DMS53 (cell line): ENCODE data around the gene HTR3E.
A peak's percentile ranks its signal among the peaks of the same experiment; 100 is the strongest.
"Not testable (repeated sequence)": the region's sequence is repeated elsewhere in the genome, so short reads cannot be mapped to it uniquely, and the experiment has no call there.

Source experiments
- DNase-seq: peaks from one replicate; lab custom pipeline; 2025; lab: John Stamatoyannopoulos, UW

Gene HTR3E

GRCh38 chr3:184096811-184097383 lies at the start of gene HTR3E:
Gene HTR3E (plus strand): TSS chr3:184097064. CDS start chr3:184097530, 466 bp downstream.
- no peak for DNase-seq

GRCh38 chr3:184050217-184050847 lies 46.5 kb upstream of the HTR3E start:
- peak; percentile 89 for DNase-seq

GRCh38 chr3:184052767-184053166 lies 44.1 kb upstream of the HTR3E start, which contains the start of gene HTR3C:
Gene HTR3C (plus strand): TSS chr3:184053047. CDS start chr3:184053081, 34 bp downstream.
- DNase-seq: no peak

GRCh38 chr3:184058029-184058428 lies 38.8 kb upstream of the HTR3E start:
- DNase-seq: no peak

GRCh38 chr3:184059424-184059823 lies 37.4 kb upstream of the HTR3E start:
- DNase-seq: no peak

- no peak for DNase-seq
Observed at GRCh38 chr3:184062637-184063036, 34.2 kb upstream of the HTR3E start.

- DNase-seq: no peak
Observed at GRCh38 chr3:184066211-184066610, 30.7 kb upstream of the HTR3E start.

GRCh38 chr3:184067573-184068055 lies 29.2 kb upstream of the HTR3E start:
- no peak for DNase-seq

- DNase-seq: no peak
Observed at GRCh38 chr3:184068344-184068743, 28.5 kb upstream of the HTR3E start.

- not testable (repeated sequence) for DNase-seq
Observed at GRCh38 chr3:184071142-184071541, 25.7 kb upstream of the HTR3E start.

- no peak for DNase-seq
Observed at GRCh38 chr3:184073621-184074020, 23.2 kb upstream of the HTR3E start.

- DNase-seq: no peak
Observed at GRCh38 chr3:184075901-184076300, 21.0 kb upstream of the HTR3E start.

GRCh38 chr3:184077881-184078280 lies 19.0 kb upstream of the HTR3E start:
- no peak for DNase-seq

- no peak for DNase-seq
Observed at GRCh38 chr3:184078851-184079250, 18.0 kb upstream of the HTR3E start.

- DNase-seq: no peak
Observed at GRCh38 chr3:184081116-184081830, 15.6 kb upstream of the HTR3E start.

GRCh38 chr3:184082034-184082433 lies 14.8 kb upstream of the HTR3E start:
- no peak for DNase-seq

- peak; percentile 35 for DNase-seq
Observed at GRCh38 chr3:184082465-184082864, 14.4 kb upstream of the HTR3E start.

GRCh38 chr3:184085389-184085852 lies 11.4 kb upstream of the HTR3E start:
- peak; percentile 40 for DNase-seq

GRCh38 chr3:184092199-184092598 lies 4.7 kb upstream of the HTR3E start:
- peak; percentile 5 for DNase-seq

GRCh38 chr3:184097556-184097955 lies 692 bp downstream of the HTR3E start:
- no peak for DNase-seq

GRCh38 chr3:184099806-184100686 lies 3.2 kb downstream of the HTR3E start:
- DNase-seq: no peak

- no peak for DNase-seq
Observed at GRCh38 chr3:184110316-184110725, 13.5 kb downstream of the HTR3E start.
